Loucy (cell line): ENCODE results near the gene ARFRP1.

Source experiments
- H2AFZ ChIP-seq: fragments of 200-600 bp; sonication (generic); 2 replicates; pipeline ENCODE4 v1.6.0; 2016; ENCODE audit warnings: antibody characterized with exemption, mild to moderate bottlenecking, low read length, moderate library complexity
- H3F3A ChIP-seq: fragments of 200-600 bp; 2 replicates; pipeline ENCODE4 v1.6.0; 2016; ENCODE audit warnings: antibody characterized with exemption, low read depth, mild to moderate bottlenecking
- H3K27me3 ChIP-seq: fragments of 200-600 bp; sonication (generic); 2 replicates; pipeline ENCODE4 v1.6.1; 2014; ENCODE audit warnings: low read length, mild to moderate bottlenecking; ENCODE audit not compliant: insufficient read depth, poor library complexity, severe bottlenecking
- H3K36me3 ChIP-seq: fragments of 200-600 bp; sonication (generic); 2 replicates; pipeline ENCODE4 v1.6.1; 2016; ENCODE audit warnings: low read length; ENCODE audit not compliant: insufficient read depth
- H3K4me1 ChIP-seq: fragments of 200-600 bp; sonication (generic); 2 replicates; pipeline ENCODE4 v1.5.1; 2014; ENCODE audit warnings: low read length, mild to moderate bottlenecking; ENCODE audit not compliant: insufficient read depth, poor library complexity, severe bottlenecking
- H3K4me2 ChIP-seq: fragments of 200-600 bp; sonication (generic); 2 replicates; pipeline ENCODE4 v1.6.0; 2014; ENCODE audit warnings: antibody characterized with exemption, low read length, low read depth, mild to moderate bottlenecking; ENCODE audit not compliant: poor library complexity, severe bottlenecking
- H3K4me3 ChIP-seq: fragments of 200-600 bp; sonication (generic); 2 replicates; pipeline ENCODE4 v1.5.1; 2014; ENCODE audit warnings: low read length, mild to moderate bottlenecking, mixed read lengths; ENCODE audit not compliant: poor library complexity, severe bottlenecking
- H3K79me2 ChIP-seq: fragments of 200-600 bp; sonication (generic); 2 replicates; pipeline ENCODE4 v1.6.1; 2014; ENCODE audit warnings: low read length; ENCODE audit not compliant: insufficient read depth
- H3K9ac ChIP-seq: fragments of 200-600 bp; sonication (generic); 2 replicates; pipeline ENCODE4 v1.6.0; 2014; ENCODE audit warnings: mild to moderate bottlenecking, low read depth, low read length, moderate library complexity; ENCODE audit not compliant: poor library complexity, severe bottlenecking
- H3K9me2 ChIP-seq: fragments of 200-600 bp; sonication (generic); replicated peaks from 2 replicates; pipeline ENCODE4 v1.6.1; 2016; ENCODE audit warnings: low read depth, low read length, mixed read lengths
- H3K9me3 ChIP-seq: fragments of 200-600 bp; sonication (generic); 2 replicates; pipeline ENCODE4 v1.6.1; 2014; ENCODE audit warnings: mild to moderate bottlenecking, antibody characterized with exemption, low read length, low read depth; ENCODE audit not compliant: insufficient read depth
- H4K20me1 ChIP-seq: fragments of 200-600 bp; sonication (generic); 2 replicates; pipeline ENCODE4 v1.6.0; 2014; ENCODE audit warnings: antibody characterized with exemption, low read length, mild to moderate bottlenecking; ENCODE audit not compliant: insufficient read depth, poor library complexity, severe bottlenecking
- EZH2phosphoT487 ChIP-seq: fragments of 200-600 bp; IDR thresholded peaks from 2 replicates; pipeline ENCODE4 v1.6.1; 2018; ENCODE audit warnings: antibody characterized with exemption, mild to moderate bottlenecking, moderate library complexity, borderline replicate concordance
- TF ChIP-seq, protein P1 (sequence below): fragments of 200-600 bp; sonication (generic); conservative IDR thresholded peaks from 2 replicates; pipeline ENCODE4 v1.5.1; 2014; ENCODE audit warnings: mild to moderate bottlenecking, antibody characterized with exemption, low read length

Gene ARFRP1

DNA sequence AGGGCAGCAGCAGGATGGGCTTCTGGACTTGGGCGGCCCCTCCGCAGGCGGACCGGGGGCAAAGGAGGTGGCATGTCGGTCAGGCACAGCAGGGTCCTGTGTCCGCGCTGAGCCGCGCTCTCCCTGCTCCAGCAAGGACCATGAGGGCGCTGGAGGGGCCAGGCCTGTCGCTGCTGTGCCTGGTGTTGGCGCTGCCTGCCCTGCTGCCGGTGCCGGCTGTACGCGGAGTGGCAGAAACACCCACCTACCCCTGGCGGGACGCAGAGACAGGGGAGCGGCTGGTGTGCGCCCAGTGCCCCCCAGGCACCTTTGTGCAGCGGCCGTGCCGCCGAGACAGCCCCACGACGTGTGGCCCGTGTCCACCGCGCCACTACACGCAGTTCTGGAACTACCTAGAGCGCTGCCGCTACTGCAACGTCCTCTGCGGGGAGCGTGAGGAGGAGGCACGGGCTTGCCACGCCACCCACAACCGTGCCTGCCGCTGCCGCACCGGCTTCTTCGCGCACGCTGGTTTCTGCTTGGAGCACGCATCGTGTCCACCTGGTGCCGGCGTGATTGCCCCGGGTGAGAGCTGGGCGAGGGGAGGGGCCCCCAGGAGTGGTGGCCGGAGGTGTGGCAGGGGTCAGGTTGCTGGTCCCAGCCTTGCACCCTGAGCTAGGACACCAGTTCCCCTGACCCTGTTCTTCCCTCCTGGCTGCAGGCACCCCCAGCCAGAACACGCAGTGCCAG lies 11.0 kb downstream of the ARFRP1 start, which contains the start of gene TNFRSF6B:
Gene TNFRSF6B, plus strand, starts transcription at position 25 of the 729 bp plus-strand sequence. Its CDS starts 116 bp downstream, at position 141.
- Histone ChIP-seq H3K4me3 (no peak within 1 kb of the TSS), H2AFZ (no peak within 1 kb of the TSS), H3K4me2 (peak within 1 kb of the TSS; percentile 34)

DNA sequence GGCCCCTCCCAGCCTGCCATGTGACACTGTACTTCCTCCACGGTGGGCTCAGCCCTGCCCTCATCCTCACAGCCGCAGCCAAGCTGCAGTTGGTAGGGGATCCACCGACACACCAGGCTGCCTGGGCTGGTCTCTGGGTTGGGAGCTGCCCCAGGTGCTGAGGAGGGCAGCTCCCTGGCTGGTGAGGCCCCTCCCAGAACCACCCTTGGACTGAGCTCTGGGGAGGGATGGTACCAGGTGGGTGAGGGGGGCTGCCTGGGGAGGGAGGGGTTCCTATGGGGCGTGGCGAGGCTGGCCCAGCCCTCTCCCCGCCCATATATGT lies 11.5 kb downstream of the ARFRP1 start:
- H4K20me1 ChIP-seq = no peaks in the 10 kb centered on the region
- TF ChIP-seq, protein P1, sequence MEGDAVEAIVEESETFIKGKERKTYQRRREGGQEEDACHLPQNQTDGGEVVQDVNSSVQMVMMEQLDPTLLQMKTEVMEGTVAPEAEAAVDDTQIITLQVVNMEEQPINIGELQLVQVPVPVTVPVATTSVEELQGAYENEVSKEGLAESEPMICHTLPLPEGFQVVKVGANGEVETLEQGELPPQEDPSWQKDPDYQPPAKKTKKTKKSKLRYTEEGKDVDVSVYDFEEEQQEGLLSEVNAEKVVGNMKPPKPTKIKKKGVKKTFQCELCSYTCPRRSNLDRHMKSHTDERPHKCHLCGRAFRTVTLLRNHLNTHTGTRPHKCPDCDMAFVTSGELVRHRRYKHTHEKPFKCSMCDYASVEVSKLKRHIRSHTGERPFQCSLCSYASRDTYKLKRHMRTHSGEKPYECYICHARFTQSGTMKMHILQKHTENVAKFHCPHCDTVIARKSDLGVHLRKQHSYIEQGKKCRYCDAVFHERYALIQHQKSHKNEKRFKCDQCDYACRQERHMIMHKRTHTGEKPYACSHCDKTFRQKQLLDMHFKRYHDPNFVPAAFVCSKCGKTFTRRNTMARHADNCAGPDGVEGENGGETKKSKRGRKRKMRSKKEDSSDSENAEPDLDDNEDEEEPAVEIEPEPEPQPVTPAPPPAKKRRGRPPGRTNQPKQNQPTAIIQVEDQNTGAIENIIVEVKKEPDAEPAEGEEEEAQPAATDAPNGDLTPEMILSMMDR = no peak
- no peak for TF ChIP-seq EZH2phosphoT487
- H2AFZ ChIP-seq = no peak overlapping the region
- peak overlapping the region; percentile 34 for H3K4me2 ChIP-seq
- H3K9ac ChIP-seq = no peak overlapping the region
- no peaks in the 10 kb centered on the region for H3F3A ChIP-seq
- no peaks in the 10 kb centered on the region for H3K9me2 ChIP-seq
- H3K9me3 ChIP-seq = no peaks in the 10 kb centered on the region
- H3K4me1 ChIP-seq = no peaks in the 10 kb centered on the region
- H3K4me3 ChIP-seq = no peak overlapping the region
- H3K27me3 ChIP-seq = no peaks in the 10 kb centered on the region
- no peaks in the 10 kb centered on the region for H3K79me2 ChIP-seq
- no peaks in the 10 kb centered on the region for H3K36me3 ChIP-seq

More for the DNA sequence above, 11.0 kb downstream of the ARFRP1 start, which contains the start of gene TNFRSF6B:
- no peak for TF ChIP-seq EZH2phosphoT487
- TF ChIP-seq, protein P1 = no peak
- no peaks in the 10 kb centered on the region for H3K27me3 ChIP-seq
- H3K9me3 ChIP-seq = no peaks in the 10 kb centered on the region
- no peaks in the 10 kb centered on the region for H3K36me3 ChIP-seq
- H3K4me1 ChIP-seq = no peaks in the 10 kb centered on the region
- no peaks in the 10 kb centered on the region for H3F3A ChIP-seq
- H3K79me2 ChIP-seq = no peaks in the 10 kb centered on the region
- H3K9ac ChIP-seq = no peak within 1 kb of the TSS
- H4K20me1 ChIP-seq = no peaks in the 10 kb centered on the region
- H3K9me2 ChIP-seq = no peaks in the 10 kb centered on the region

DNA sequence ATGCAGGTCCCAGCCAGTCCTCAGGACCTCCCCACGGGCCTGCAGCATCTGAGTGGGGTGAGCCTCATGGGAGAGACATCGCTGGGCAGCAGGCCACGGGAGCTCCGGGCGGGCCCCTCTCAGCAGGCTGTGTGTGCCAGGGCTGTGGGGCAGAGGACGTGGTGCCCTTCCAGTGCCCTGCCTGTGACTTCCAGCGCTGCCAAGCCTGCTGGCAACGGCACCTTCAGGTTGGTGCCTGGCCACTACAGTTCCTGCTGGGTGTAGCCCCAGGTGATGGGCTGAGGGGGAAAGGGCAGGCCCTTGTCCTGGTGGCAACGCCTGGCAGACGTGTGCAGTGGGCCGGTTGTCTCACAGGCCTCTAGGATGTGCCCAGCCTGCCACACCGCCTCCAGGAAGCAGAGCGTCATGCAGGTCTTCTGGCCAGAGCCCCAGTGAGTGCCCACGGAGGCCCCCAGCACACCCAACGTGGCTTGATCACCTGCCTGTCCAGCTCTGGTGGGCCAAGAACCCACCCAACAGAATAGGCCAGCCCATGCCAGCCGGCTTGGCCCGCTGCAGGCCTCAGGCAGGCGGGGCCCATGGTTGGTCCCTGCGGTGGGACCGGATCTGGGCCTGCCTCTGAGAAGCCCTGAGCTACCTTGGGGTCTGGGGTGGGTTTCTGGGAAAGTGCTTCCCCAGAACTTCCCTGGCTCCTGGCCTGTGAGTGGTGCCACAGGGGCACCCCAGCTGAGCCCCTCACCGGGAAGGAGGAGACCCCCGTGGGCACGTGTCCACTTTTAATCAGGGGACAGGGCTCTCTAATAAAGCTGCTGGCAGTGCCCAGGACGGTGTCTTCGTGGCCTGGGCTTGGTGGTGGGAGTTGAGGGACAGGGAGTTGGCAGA lies 12.1 kb downstream of the ARFRP1 start:
- Histone ChIP-seq H2AFZ (no peak overlapping the region), H3K9me2 (no peaks in the 10 kb centered on the region), H4K20me1 (no peaks in the 10 kb centered on the region), H3K36me3 (no peaks in the 10 kb centered on the region), H3F3A (no peaks in the 10 kb centered on the region), H3K4me3 (no peak overlapping the region), H3K79me2 (no peaks in the 10 kb centered on the region), H3K9me3 (no peaks in the 10 kb centered on the region), H3K9ac (no peak overlapping the region), H3K27me3 (no peaks in the 10 kb centered on the region), H3K4me2 (peak overlapping the region; percentile 34), H3K4me1 (no peaks in the 10 kb centered on the region)
- TF ChIP-seq, protein P1 = no peak
- TF ChIP-seq EZH2phosphoT487 = no peak
